Loucy (cell line): ENCODE results near the gene PRR22.

Experiments
- H2AFZ ChIP-seq: fragments of 200-600 bp; sonication (generic); 2 replicates; pipeline ENCODE4 v1.6.0; 2016; ENCODE audit warnings: antibody characterized with exemption, mild to moderate bottlenecking, low read length, moderate library complexity
- H3F3A ChIP-seq: fragments of 200-600 bp; 2 replicates; pipeline ENCODE4 v1.6.0; 2016; ENCODE audit warnings: antibody characterized with exemption, low read depth, mild to moderate bottlenecking
- H3K27me3 ChIP-seq: fragments of 200-600 bp; sonication (generic); 2 replicates; pipeline ENCODE4 v1.6.1; 2014; ENCODE audit warnings: low read length, mild to moderate bottlenecking; ENCODE audit not compliant: insufficient read depth, poor library complexity, severe bottlenecking
- H3K36me3 ChIP-seq: fragments of 200-600 bp; sonication (generic); 2 replicates; pipeline ENCODE4 v1.6.1; 2016; ENCODE audit warnings: low read length; ENCODE audit not compliant: insufficient read depth
- H3K4me1 ChIP-seq: fragments of 200-600 bp; sonication (generic); 2 replicates; pipeline ENCODE4 v1.5.1; 2014; ENCODE audit warnings: low read length, mild to moderate bottlenecking; ENCODE audit not compliant: insufficient read depth, poor library complexity, severe bottlenecking
- H3K4me2 ChIP-seq: fragments of 200-600 bp; sonication (generic); 2 replicates; pipeline ENCODE4 v1.6.0; 2014; ENCODE audit warnings: antibody characterized with exemption, low read length, low read depth, mild to moderate bottlenecking; ENCODE audit not compliant: poor library complexity, severe bottlenecking
- H3K4me3 ChIP-seq: fragments of 200-600 bp; sonication (generic); 2 replicates; pipeline ENCODE4 v1.5.1; 2014; ENCODE audit warnings: low read length, mild to moderate bottlenecking, mixed read lengths; ENCODE audit not compliant: poor library complexity, severe bottlenecking
- H3K79me2 ChIP-seq: fragments of 200-600 bp; sonication (generic); 2 replicates; pipeline ENCODE4 v1.6.1; 2014; ENCODE audit warnings: low read length; ENCODE audit not compliant: insufficient read depth
- H3K9ac ChIP-seq: fragments of 200-600 bp; sonication (generic); 2 replicates; pipeline ENCODE4 v1.6.0; 2014; ENCODE audit warnings: mild to moderate bottlenecking, low read depth, low read length, moderate library complexity; ENCODE audit not compliant: poor library complexity, severe bottlenecking
- H3K9me2 ChIP-seq: fragments of 200-600 bp; sonication (generic); replicated peaks from 2 replicates; pipeline ENCODE4 v1.6.1; 2016; ENCODE audit warnings: low read depth, low read length, mixed read lengths
- H3K9me3 ChIP-seq: fragments of 200-600 bp; sonication (generic); 2 replicates; pipeline ENCODE4 v1.6.1; 2014; ENCODE audit warnings: mild to moderate bottlenecking, antibody characterized with exemption, low read length, low read depth; ENCODE audit not compliant: insufficient read depth
- H4K20me1 ChIP-seq: fragments of 200-600 bp; sonication (generic); 2 replicates; pipeline ENCODE4 v1.6.0; 2014; ENCODE audit warnings: antibody characterized with exemption, low read length, mild to moderate bottlenecking; ENCODE audit not compliant: insufficient read depth, poor library complexity, severe bottlenecking
- CTCF ChIP-seq: fragments of 200-600 bp; sonication (generic); conservative IDR thresholded peaks from 2 replicates; pipeline ENCODE4 v1.5.1; 2014; ENCODE audit warnings: mild to moderate bottlenecking, antibody characterized with exemption, low read length
- EZH2phosphoT487 ChIP-seq: fragments of 200-600 bp; IDR thresholded peaks from 2 replicates; pipeline ENCODE4 v1.6.1; 2018; ENCODE audit warnings: antibody characterized with exemption, mild to moderate bottlenecking, moderate library complexity, borderline replicate concordance

Gene PRR22

GRCh38 chr19:5818594-5818993 lies 34.0 kb upstream of the PRR22 start:
- no peak for TF ChIP-seq EZH2phosphoT487
- no peak for TF ChIP-seq CTCF
- Histone ChIP-seq H4K20me1 (no peaks in the 10 kb centered on the region), H3K9ac (no peak overlapping the region), H3K4me2 (no peak overlapping the region), H3K4me3 (no peak overlapping the region), H3K9me3 (no peaks in the 10 kb centered on the region), H3F3A (no peaks in the 10 kb centered on the region), H2AFZ (no peak overlapping the region), H3K27me3 (no peaks in the 10 kb centered on the region), H3K79me2 (no peaks in the 10 kb centered on the region), H3K4me1 (no peaks in the 10 kb centered on the region), H3K36me3 (no peaks in the 10 kb centered on the region), H3K9me2 (no peaks in the 10 kb centered on the region)

- no peaks in the 10 kb centered on the region for H3K9me3 ChIP-seq
- no peak overlapping the region for H2AFZ ChIP-seq
- H3K79me2 ChIP-seq = no peaks in the 10 kb centered on the region
- no peaks in the 10 kb centered on the region for H3K36me3 ChIP-seq
- no peaks in the 10 kb centered on the region for H3K9me2 ChIP-seq
- H3K4me1 ChIP-seq = no peaks in the 10 kb centered on the region
- no peak for TF ChIP-seq EZH2phosphoT487
- TF ChIP-seq CTCF = no peak
- no peak overlapping the region for H3K4me2 ChIP-seq
- no peaks in the 10 kb centered on the region for H3K27me3 ChIP-seq
- H3K9ac ChIP-seq = no peak overlapping the region
- no peaks in the 10 kb centered on the region for H3F3A ChIP-seq
- H4K20me1 ChIP-seq = no peaks in the 10 kb centered on the region
- no peak overlapping the region for H3K4me3 ChIP-seq
Measured at GRCh38 chr19:5817218-5817617, 32.7 kb upstream of the PRR22 start.

- no peak overlapping the region for H2AFZ ChIP-seq
- no peak overlapping the region for H3K4me3 ChIP-seq
- H3K9me3 ChIP-seq = no peaks in the 10 kb centered on the region
- no peaks in the 10 kb centered on the region for H4K20me1 ChIP-seq
- no peak overlapping the region for H3K9ac ChIP-seq
- no peaks in the 10 kb centered on the region for H3K9me2 ChIP-seq
- no peaks in the 10 kb centered on the region for H3F3A ChIP-seq
- no peak for TF ChIP-seq EZH2phosphoT487
- TF ChIP-seq CTCF = no peak
- H3K27me3 ChIP-seq = no peaks in the 10 kb centered on the region
- no peaks in the 10 kb centered on the region for H3K36me3 ChIP-seq
- no peaks in the 10 kb centered on the region for H3K4me1 ChIP-seq
- no peak overlapping the region for H3K4me2 ChIP-seq
- no peaks in the 10 kb centered on the region for H3K79me2 ChIP-seq
Measured at GRCh38 chr19:5814852-5815246, 30.3 kb upstream of the PRR22 start.
